Measurements from ENCODE around the gene SLC8B1.

Gene SLC8B1

GRCh38 chr12:113366827-113367226 is 31.9 kb upstream of the SLC8B1 start:
- DNase-seq (ENCODE audit: low read depth) = no peak
- TF ChIP-seq CTCF (IDR thresholded peaks at IDR 0.05; ENCODE audit: insufficient read depth, low read depth, low read length, missing control alignments) = no peak
- H3K4me3 ChIP-seq (ENCODE audit: low read depth, low read length) = no peak overlapping the region

GRCh38 chr12:113365639-113366395 is 30.9 kb upstream of the SLC8B1 start:
- no peak for DNase-seq (ENCODE audit: low read depth)
- no peak for TF ChIP-seq CTCF (IDR thresholded peaks at IDR 0.05; ENCODE audit: insufficient read depth, low read depth, low read length, missing control alignments)
- H3K4me3 ChIP-seq (ENCODE audit: low read depth, low read length) = no peak overlapping the region

- no peak for TF ChIP-seq CTCF (IDR thresholded peaks at IDR 0.05; ENCODE audit: insufficient read depth, low read depth, low read length, missing control alignments)
- no peak overlapping the region for H3K4me3 ChIP-seq (ENCODE audit: low read depth, low read length)
- DNase-seq (ENCODE audit: low read depth) = no peak
Measured at GRCh38 chr12:113364698-113365097, 29.8 kb upstream of the SLC8B1 start.

GRCh38 chr12:113361574-113362370 is 26.9 kb upstream of the SLC8B1 start:
- no peak for TF ChIP-seq CTCF (IDR thresholded peaks at IDR 0.05; ENCODE audit: insufficient read depth, low read depth, low read length, missing control alignments)
- no peak for DNase-seq (ENCODE audit: low read depth)

GRCh38 chr12:113359939-113360748 is 25.2 kb upstream of the SLC8B1 start:
- DNase-seq (ENCODE audit: low read depth) = no peak
- TF ChIP-seq CTCF (IDR thresholded peaks at IDR 0.05; ENCODE audit: insufficient read depth, low read depth, low read length, missing control alignments) = no peak
- H3K4me3 ChIP-seq (ENCODE audit: low read depth, low read length) = no peak overlapping the region

More at GRCh38 chr12:113361574-113362370, 26.9 kb upstream of the SLC8B1 start:
- H3K4me3 ChIP-seq (ENCODE audit: low read depth, low read length) = no peak overlapping the region

- TF ChIP-seq CTCF (IDR thresholded peaks at IDR 0.05; ENCODE audit: insufficient read depth, low read depth, low read length, missing control alignments) = no peak
- H3K4me3 ChIP-seq (ENCODE audit: low read depth, low read length) = peak overlapping the region; percentile 90
- DNase-seq (ENCODE audit: low read depth) = no peak
Measured at GRCh38 chr12:113359133-113359938, 24.4 kb upstream of the SLC8B1 start.

All from GM12865 (cell line).